GM10847 (cell line): ENCODE data around the gene AUTS2.

Experiments
- POLR2A ChIP-seq: IDR thresholded peaks from 2 replicates; pipeline ENCODE4 v1.6.1; 2011; ENCODE audit not compliant: insufficient read length; ENCODE audit errors: extremely low read depth

Gene AUTS2

DNA sequence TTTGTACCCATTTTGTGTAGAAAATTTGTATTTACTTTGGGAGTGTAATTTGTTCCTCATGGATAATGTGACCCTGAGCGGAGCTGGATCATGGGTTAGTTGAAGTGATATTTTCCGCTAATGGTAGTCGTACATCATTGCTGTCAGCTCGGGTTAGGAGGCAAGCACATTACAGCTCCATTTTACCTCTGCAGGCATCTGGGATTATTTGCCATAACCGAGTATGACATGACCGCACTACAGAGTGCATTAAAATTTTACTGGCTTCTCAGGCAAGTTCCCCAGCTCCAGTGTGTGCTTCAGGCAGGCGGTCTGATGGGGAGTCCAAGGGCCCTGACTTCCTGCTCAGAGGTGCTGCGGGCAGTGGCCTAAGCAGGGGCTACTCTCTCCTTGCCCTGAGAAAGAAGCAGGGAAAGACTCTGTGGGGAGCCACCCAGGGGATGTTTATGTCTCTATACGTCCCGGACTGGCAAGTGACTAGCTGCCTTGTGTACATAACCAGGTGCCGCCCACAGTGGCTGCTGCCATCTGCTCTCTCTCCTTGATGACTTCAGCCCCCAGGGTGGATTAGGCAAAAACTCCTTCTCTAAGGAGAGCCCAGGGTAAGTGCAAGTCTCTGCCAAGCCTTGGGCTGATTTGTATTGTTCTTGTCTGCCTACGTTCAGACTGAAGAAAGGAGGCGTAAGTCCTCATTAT, 848.3 kb downstream of the AUTS2 start:
- no peak for TF ChIP-seq POLR2A

- no peak for TF ChIP-seq POLR2A
These were observed 850.1 kb downstream of the AUTS2 start for GRCh38 chr7:70448312-70448906.

DNA sequence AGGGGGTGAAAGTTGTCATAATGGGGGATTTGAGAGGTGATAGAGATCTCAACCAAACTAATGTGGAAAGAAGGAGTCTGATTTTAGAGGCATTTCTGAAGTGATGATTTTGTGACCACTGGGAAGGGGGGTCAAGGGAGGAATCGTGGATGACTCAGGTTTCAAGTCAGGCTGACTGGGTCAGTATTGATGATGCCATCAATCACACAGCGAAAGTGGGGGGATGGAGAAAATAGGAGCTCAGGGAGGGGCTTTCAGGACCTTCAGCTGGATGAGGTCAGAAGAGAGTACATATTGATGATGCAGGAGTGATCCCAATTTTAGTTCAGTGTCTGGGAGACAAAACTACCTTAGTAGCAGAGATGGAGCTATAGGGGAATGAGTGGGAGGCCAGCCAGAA, 852.5 kb downstream of the AUTS2 start:
- TF ChIP-seq POLR2A = no peak

DNA sequence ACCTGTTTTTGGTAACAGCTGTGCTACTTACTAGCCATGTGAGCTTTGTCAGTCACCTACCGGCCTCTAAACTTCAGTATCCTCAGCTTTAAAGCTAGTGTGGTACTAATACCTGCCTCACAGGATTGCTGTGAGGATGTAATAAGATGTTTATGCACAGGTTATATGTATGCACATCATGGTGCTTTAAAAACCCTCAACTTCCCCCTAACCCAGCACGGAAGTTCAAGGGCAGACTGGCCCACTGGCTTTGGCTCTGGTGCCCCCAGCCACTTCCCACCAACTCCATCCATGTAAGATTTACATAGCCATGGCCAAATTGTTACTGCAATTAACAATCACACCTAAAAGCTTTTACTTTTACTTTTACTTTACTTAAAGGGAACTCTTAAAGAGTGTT, 857.6 kb downstream of the AUTS2 start:
- TF ChIP-seq POLR2A = no peak

GRCh38 chr7:70456719-70457118, 858.4 kb downstream of the AUTS2 start:
- TF ChIP-seq POLR2A = no peak

- TF ChIP-seq POLR2A = no peak
These were observed 859.2 kb downstream of the AUTS2 start for GRCh38 chr7:70457482-70457881.

GRCh38 chr7:70457883-70458680, 859.8 kb downstream of the AUTS2 start:
- no peak for TF ChIP-seq POLR2A

GRCh38 chr7:70458745-70459144, 860.5 kb downstream of the AUTS2 start:
- TF ChIP-seq POLR2A = no peak

DNA sequence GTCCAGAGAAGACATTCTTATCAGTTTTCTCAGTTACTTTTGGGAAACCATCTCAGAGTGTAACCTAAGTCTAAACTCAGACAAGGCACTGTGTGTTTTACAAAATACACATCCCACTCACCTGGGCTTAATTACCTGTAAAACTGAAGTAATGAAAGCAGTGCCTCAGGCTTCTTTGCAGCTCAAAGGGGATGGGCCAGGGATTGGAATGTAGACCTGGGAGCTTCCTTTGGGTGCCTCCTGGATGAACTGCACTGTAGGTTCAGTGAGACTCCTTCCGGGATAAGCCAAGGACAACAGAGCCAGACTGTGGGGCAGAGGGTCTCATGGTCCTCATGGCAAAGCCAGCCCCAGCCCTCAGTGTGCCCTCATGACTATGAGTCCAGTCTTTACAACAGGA, 861.3 kb downstream of the AUTS2 start:
- no peak for TF ChIP-seq POLR2A

- no peak for TF ChIP-seq POLR2A
These were observed 861.8 kb downstream of the AUTS2 start for GRCh38 chr7:70460071-70460470.

- no peak for TF ChIP-seq POLR2A
These were observed 862.3 kb downstream of the AUTS2 start for GRCh38 chr7:70460562-70460961.

DNA sequence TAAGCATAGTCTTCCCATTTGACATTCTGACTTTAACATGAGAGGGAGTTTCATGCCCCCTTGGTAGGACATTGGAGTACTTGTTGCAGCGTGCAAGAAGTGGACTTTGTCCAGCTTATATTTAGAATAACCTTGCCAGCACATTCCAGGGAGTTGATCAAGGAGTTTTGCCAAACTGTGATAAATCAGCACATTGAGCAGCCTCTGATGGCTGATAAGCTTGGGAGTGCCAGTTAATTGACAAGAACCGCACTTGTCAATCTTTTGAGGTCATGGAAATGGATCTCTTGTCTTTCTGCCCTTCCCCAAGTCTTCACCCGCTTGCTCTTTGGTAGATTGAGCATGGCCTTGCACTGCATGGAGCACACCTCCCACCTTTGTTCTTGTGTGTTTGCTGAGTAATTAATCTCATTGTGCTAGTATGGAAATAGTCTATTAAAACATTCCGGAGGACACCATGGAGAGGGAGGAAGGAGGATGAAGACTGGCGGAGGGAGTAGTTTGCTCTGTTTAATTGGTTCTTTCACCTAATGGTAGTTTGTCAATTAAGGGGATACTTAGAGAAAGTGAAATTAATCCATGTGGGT, 865.2 kb downstream of the AUTS2 start:
- TF ChIP-seq POLR2A = no peak

GRCh38 chr7:70466725-70467364, 868.6 kb downstream of the AUTS2 start:
- no peak for TF ChIP-seq POLR2A

DNA sequence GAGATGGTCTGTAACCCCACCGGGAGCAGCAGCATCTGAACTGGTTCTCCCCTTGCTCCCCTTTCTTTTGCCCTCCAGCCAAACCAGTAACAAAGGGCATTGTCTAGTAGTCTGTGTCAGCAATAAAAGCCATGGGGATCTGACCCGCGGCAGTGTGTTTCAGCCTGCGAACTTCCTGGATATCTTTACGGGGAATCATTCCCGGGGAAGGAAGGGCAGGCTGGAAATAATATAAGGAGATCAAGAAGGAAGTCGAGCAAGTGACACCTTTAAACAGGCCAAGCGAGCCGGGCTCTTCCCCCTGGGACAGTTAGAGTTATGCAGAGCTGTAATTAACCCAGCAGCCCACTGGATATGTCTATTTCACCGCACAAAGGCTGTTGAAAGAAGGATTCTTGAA, 872.5 kb downstream of the AUTS2 start:
- TF ChIP-seq POLR2A = no peak

GRCh38 chr7:70472601-70473237, 874.4 kb downstream of the AUTS2 start:
- TF ChIP-seq POLR2A = no peak

GRCh38 chr7:70474639-70475234, 876.5 kb downstream of the AUTS2 start:
- TF ChIP-seq POLR2A = no peak
